Neural progenitor cell (in vitro differentiated cells): ENCODE results near the gene TNIP1.

Experiments used
- CTCF ChIP-seq: fragments of 200-600 bp; sonication (generic); IDR thresholded peaks from 2 replicates; pipeline ENCODE4 v1.5.1; 2017; ENCODE audit warnings: antibody characterized with exemption, mild to moderate bottlenecking
- EZH2 ChIP-seq: fragments of 200-600 bp; sonication (generic); IDR thresholded peaks from 2 replicates; pipeline ENCODE4 v1.6.1; 2017; ENCODE audit warnings: antibody characterized with exemption, mild to moderate bottlenecking, moderate library complexity
- EZH2phosphoT487 ChIP-seq: fragments of 200-600 bp; sonication (generic); IDR thresholded peaks from 2 replicates; pipeline ENCODE4 v1.6.1; 2017; ENCODE audit warnings: antibody characterized with exemption

- no peak for TF ChIP-seq EZH2
- TF ChIP-seq CTCF = no peak
- TF ChIP-seq EZH2phosphoT487 = no peak
Measured at GRCh38 chr5:151105561-151105960, 24.7 kb upstream of the TNIP1 start.
